Measurements from ENCODE around the gene COLEC12. TPM values are rescaled to one million over a fixed set of nuclear protein-coding genes. Genes with fewer than 3 reads are reported as not detected.

COLEC12 gene
- total and polyA plus RNA-seq, 2 experiments from 2014 or later, result 61.1 to 69.0 TPM

GRCh38 chr18:473802-474201 lies 26.7 kb downstream of the COLEC12 start:
- TF ChIP-seq, protein P1, sequence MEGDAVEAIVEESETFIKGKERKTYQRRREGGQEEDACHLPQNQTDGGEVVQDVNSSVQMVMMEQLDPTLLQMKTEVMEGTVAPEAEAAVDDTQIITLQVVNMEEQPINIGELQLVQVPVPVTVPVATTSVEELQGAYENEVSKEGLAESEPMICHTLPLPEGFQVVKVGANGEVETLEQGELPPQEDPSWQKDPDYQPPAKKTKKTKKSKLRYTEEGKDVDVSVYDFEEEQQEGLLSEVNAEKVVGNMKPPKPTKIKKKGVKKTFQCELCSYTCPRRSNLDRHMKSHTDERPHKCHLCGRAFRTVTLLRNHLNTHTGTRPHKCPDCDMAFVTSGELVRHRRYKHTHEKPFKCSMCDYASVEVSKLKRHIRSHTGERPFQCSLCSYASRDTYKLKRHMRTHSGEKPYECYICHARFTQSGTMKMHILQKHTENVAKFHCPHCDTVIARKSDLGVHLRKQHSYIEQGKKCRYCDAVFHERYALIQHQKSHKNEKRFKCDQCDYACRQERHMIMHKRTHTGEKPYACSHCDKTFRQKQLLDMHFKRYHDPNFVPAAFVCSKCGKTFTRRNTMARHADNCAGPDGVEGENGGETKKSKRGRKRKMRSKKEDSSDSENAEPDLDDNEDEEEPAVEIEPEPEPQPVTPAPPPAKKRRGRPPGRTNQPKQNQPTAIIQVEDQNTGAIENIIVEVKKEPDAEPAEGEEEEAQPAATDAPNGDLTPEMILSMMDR (IDR thresholded peaks at IDR 0.05; ENCODE audit: low read depth, low read length), result no peak
- peak in 1 of 2 donors; percentile 33 for DNase-seq (ENCODE audit: low read depth in 1 of 2, low spot score in 1 of 2)
- Histone ChIP-seq H3K27ac (peak overlapping the region; percentile 72), H3K9me3 (ENCODE audit: low read depth) (no peaks in the 10 kb centered on the region), H3K36me3 (no peaks in the 10 kb centered on the region), H3K27me3 (no peaks in the 10 kb centered on the region), H3K4me3 (no peak overlapping the region), H3K4me1 (ENCODE audit: low read depth) (peaks cover 38% of the 10 kb centered on the region)

GRCh38 chr18:471716-472115 lies 28.8 kb downstream of the COLEC12 start:
- Histone ChIP-seq H3K4me3 (no peak overlapping the region), H3K27ac (no peak overlapping the region), H3K4me1 (ENCODE audit: low read depth) (peaks cover 32% of the 10 kb centered on the region), H3K9me3 (ENCODE audit: low read depth) (no peaks in the 10 kb centered on the region), H3K36me3 (no peaks in the 10 kb centered on the region), H3K27me3 (no peaks in the 10 kb centered on the region)
- DNase-seq (ENCODE audit: low read depth in 1 of 2, low spot score in 1 of 2), result peak in 1 of 2 donors; percentile 43
- TF ChIP-seq, protein P1 (IDR thresholded peaks at IDR 0.05; ENCODE audit: low read depth, low read length), result no peak

DNA sequence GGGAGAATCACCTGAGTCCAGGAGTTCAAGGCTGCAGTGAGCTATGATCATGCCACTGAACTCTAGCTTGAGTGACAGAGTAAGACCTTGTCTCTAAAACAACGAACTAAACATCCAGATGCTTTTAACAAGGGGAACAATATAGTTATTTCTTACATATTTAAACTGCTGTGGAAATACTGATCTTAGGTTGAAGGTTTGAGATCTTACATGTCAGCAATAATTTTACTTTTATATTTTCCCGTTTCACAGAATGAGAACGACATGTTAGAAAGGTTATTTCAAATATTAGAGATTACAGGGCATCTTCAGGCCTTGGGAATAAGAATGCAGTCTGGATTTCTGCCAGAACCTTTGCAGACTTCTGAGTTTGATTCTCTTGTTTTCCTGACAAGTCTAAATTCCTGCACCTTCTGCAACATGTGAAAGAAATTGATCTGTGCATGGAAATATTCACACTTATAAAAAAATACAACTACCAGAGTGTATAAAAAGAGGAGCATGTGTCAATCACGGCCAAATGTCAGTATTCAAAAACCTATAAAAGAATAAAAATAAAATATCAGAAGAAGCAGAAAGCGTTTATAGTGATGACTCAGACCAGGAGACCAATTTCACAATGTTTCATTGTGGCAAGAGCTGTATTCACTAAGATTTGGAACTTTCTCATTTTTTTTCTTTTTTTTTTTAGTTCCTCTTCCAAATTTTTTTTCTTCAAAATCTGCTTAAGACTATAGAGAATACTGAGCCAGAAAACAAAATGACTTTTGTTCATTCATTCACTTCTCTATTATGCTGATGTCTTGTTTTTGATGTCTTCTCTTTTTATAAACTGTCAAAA lies 29.6 kb downstream of the COLEC12 start:
- peak in 1 of 2 donors; percentile 86 for DNase-seq (ENCODE audit: low read depth in 1 of 2, low spot score in 1 of 2)
- no peak overlapping the region for H3K4me3 ChIP-seq
- H3K27me3 ChIP-seq, result no peaks in the 10 kb centered on the region
- H3K4me1 ChIP-seq (ENCODE audit: low read depth), result peaks cover 29% of the 10 kb centered on the region
- H3K36me3 ChIP-seq, result no peaks in the 10 kb centered on the region
- no peaks in the 10 kb centered on the region for H3K9me3 ChIP-seq (ENCODE audit: low read depth)
- TF ChIP-seq, protein P1 (IDR thresholded peaks at IDR 0.05; ENCODE audit: low read depth, low read length), result no peak
- H3K27ac ChIP-seq, result no peak overlapping the region

DNA sequence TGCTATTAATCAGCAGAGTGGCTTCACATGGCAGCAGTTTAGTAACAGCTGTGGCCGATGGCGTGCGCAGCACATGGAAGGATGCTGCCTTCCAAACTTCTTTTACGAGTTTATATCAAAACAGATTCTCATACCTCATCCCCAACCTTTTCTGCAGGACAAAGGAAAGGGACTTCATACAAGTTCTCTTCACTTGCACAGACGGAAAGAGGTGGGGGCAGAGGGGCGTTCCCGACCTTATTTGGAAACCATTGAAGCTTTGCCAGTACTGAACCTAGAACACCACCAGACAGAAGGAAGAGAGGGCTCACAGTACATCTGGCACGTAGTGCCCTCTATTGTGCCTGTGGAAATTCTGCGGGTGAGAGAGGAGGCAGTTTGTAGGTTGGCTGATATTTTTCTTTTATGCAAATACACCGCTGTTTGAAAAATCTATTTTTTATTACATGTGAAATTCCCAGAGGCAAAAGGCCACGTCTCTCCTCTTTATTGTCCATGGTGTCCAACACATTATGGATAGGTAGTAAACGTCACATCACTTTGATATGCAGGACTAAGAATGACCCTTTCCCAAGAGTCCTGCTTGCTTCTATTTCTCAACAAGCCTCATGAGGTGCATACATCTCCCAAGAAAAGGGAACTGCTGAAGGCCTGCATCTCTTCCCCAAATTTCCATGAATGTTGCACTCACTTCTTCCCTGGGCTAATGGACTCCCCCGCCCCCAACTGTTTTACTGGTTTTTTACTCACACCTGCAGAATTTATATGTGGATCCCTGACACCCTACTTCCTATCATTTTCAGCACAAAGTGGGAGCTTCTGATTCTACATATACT lies 31.3 kb downstream of the COLEC12 start:
- Histone ChIP-seq H3K4me1 (ENCODE audit: low read depth) (peaks cover 31% of the 10 kb centered on the region), H3K27me3 (no peaks in the 10 kb centered on the region), H3K9me3 (ENCODE audit: low read depth) (no peaks in the 10 kb centered on the region), H3K4me3 (no peak overlapping the region), H3K36me3 (no peaks in the 10 kb centered on the region), H3K27ac (no peak overlapping the region)
- TF ChIP-seq, protein P1 (IDR thresholded peaks at IDR 0.05; ENCODE audit: low read depth, low read length), result no peak
- DNase-seq (ENCODE audit: low read depth in 1 of 2, low spot score in 1 of 2), result no peak

DNA sequence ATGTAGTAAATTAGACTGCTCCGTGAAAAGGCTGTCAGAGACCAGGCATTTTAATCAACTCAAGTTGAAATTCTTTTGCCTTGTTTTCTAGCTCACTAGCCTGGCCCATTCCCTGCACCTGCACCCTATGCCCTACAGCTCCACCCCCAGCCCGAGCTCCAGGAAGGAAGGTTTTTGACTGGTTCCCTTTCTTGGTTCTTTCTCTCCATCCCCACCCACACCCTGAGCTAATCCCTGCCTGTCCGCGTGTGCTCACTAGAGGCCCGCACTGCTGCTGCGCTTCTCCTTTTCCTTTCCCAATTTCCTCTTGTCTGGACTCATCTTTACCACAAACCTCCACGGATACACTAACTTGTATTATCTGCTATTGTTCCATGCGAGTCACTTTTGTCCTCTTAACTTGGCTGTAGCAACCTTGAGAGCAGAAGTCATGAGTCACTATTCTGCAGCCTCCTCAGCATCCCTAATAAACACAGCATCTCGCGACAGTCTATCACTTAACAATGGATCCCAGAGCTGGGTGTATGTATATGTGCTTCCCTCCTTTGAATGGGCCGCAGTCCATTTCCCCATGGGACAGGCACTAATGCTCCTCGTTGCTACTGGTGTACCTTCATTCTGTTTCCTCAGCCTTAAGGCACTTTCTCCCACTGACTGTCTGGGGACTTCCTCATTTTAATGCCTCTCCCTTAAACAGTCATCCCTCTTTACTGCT lies 36.5 kb downstream of the COLEC12 start:
- Histone ChIP-seq H3K27me3 (no peaks in the 10 kb centered on the region), H3K4me3 (no peak overlapping the region), H3K36me3 (no peaks in the 10 kb centered on the region), H3K9me3 (ENCODE audit: low read depth) (no peaks in the 10 kb centered on the region), H3K4me1 (ENCODE audit: low read depth) (peaks cover 47% of the 10 kb centered on the region), H3K27ac (peak overlapping the region; percentile 80)
- peak; percentile 40 to 52 for DNase-seq (ENCODE audit: low read depth in 1 of 2, low spot score in 1 of 2)
- TF ChIP-seq, protein P1 (IDR thresholded peaks at IDR 0.05; ENCODE audit: low read depth, low read length), result no peak
